Tibial nerve (tissue), 3 donors: ENCODE data around the gene ANKHD1.

Source experiments
- POLR2A ChIP-seq, 2 donors: fragments of 450-650 bp; IDR thresholded peaks; one replicate each; pipeline ENCODE4 v1.6.1; 2017; ENCODE audit warnings: antibody characterized with exemption in 2 of 2, mild to moderate bottlenecking in 2 of 2, moderate library complexity in 2 of 2
- TF ChIP-seq, protein P1 (sequence below), 5 experiments: fragments of 200-600 bp in 3 of 5; fragments of 450-650 bp in 2 of 5; sonication (generic) in 3 of 5; IDR thresholded peaks; one replicate each; pipeline ENCODE4 v1.5.1; 2016 to 2019; ENCODE audit warnings: antibody characterized with exemption in 5 of 5, mild to moderate bottlenecking in 3 of 5, moderate library complexity in 2 of 5

- no peak for TF ChIP-seq POLR2A (IDR thresholded peaks at IDR 0.05)
- TF ChIP-seq, protein P1, sequence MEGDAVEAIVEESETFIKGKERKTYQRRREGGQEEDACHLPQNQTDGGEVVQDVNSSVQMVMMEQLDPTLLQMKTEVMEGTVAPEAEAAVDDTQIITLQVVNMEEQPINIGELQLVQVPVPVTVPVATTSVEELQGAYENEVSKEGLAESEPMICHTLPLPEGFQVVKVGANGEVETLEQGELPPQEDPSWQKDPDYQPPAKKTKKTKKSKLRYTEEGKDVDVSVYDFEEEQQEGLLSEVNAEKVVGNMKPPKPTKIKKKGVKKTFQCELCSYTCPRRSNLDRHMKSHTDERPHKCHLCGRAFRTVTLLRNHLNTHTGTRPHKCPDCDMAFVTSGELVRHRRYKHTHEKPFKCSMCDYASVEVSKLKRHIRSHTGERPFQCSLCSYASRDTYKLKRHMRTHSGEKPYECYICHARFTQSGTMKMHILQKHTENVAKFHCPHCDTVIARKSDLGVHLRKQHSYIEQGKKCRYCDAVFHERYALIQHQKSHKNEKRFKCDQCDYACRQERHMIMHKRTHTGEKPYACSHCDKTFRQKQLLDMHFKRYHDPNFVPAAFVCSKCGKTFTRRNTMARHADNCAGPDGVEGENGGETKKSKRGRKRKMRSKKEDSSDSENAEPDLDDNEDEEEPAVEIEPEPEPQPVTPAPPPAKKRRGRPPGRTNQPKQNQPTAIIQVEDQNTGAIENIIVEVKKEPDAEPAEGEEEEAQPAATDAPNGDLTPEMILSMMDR (IDR thresholded peaks at IDR 0.05) = no peak
Observed at GRCh38 chr5:140565024-140565779, 163.6 kb downstream of the ANKHD1 start.
